ENCODE data around the gene C19orf25.
"Not testable (repeated sequence)": the region's sequence is repeated elsewhere in the genome, so short reads cannot be mapped to it uniquely, and the experiment has no call there.

Gene C19orf25

DNA sequence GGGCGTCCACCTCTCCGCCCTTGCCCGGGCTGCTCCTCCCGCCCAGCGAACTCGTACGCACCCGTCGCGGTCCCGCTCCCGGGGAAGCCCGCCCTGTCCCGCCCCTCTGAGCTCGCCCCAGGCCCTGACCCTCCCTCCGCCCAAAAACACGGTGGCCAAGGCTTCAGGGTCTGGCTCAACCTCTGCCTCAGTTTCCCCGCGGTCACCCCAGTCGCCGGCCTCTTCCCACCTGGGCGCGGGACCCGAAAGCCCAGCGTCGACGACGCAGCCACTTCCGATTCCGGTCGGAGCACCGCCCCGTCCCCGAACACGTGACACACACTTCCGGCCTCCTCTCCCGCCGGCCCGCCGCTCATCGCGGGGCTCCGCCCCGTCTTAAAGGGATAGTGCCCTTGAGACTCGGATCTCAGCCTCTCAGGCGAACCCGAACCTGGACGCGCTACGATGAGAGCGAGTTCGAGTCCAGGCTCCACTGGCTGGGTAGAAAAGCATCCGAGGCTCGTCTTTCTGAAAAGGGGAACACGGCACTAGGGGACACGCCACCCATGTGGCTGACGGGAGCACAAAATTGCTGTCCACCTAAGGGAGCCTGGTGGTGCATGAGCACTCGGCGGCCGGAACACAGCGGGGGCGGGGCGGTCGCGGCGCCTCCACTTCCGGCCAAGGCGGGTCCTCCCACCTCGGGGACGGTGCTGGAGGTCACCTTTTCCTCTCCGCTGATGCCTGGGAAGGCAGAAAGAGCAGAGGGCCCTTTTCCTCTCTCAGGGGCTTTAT, at the start of gene C19orf25:
Gene C19orf25 (minus strand): TSS at position 282 of the 774 bp plus-strand sequence. CDS start 312 bp downstream, outside the sequence.
- peak; percentile 67 for DNase-seq

DNA sequence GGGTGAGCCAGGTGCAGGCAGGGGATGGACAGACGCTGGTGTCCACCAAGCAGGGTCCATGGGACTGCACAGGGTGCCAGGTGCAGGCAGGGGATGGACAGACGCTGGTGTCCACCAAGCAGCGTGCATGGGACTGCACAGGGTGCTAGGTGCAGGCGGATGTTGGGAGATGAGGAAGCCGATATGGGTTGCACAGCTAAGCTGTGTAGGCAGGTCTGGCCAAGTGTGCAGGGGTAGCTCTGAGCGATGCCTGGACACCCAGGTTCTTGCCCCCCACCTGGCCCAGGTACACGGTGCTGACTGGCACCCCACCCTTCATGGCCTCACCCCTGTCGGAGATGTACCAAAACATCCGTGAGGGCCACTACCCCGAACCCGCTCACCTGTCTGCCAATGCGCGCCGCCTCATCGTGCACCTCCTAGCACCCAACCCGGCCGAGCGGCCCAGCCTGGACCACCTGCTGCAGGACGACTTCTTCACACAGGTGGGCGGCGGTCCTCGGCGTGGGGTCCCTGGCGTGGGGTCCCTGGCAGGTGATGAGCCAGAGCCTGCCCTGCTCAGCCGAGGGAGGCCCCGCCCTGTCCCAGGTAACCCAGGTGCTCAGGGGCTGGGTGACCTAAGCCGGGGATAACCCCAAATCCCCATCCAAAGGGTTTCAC, 48.8 kb upstream of the C19orf25 start:
- no peak for DNase-seq

DNA sequence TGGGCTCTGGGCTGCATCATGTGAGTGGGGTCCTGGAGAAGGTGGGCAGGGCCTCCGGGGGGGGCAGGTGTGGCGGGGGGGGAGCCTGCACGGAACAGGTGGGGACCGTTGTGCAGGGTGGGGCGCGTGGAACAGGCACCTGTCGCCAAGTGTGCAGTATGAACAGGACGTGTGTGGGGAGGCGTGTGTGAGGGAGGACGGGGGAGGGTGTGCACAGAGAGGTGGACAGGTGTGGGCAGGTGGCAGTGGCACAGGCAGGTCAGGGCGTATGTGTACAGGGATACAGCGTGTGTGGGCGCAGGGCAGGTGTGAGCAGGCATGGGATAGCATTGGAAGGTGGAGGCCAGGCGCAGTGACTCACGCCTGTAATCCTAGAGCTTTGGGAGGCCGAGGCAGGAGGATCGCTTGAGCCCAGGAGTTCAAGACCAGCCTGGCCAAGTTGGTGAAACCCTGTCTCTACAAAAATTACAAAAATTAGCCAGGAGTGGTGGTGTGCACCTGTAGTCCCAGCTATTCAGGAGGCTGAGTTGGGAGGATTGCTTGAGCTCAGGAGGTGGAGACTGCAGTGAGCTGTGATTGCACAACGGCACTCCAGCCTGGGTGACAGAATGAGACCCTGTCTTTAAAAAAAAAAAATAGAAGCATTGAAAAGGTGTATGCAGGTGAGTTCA, 48.1 kb upstream of the C19orf25 start:
- no peak for DNase-seq

DNA sequence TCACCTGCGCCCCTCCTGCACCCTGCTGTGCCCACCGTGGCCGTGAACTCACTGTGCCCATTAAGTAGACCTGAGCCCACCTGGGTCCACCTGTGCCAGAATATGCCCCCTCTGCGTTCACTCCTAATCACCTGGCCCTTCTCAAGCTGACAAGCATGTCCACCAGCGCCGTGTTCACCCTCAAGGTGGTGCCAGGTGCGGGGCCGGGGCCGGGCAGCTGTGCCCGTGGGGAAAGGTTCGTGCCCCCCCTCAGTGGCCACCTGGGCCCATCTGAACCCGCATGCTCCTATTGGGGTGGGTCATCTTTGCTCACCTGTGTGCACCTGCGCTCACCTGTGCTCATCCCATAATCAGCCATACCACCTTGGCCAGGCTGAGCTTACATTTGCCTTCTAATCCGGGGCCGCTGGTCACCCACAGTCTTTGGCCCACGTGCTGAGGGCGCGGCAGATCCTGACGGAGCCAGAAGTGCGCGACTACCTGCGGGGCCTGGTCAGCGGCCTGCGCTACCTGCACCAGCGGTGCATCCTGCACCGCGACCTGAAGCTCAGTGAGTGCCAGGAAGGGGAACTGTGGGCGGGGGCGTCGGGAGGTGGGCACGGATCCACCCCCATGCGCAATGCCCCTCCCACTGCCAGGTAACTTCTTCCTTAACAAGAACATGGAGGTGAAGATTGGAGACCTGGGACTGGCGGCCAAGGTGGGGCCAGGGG, 47.2 kb upstream of the C19orf25 start:
- no peak for DNase-seq

DNA sequence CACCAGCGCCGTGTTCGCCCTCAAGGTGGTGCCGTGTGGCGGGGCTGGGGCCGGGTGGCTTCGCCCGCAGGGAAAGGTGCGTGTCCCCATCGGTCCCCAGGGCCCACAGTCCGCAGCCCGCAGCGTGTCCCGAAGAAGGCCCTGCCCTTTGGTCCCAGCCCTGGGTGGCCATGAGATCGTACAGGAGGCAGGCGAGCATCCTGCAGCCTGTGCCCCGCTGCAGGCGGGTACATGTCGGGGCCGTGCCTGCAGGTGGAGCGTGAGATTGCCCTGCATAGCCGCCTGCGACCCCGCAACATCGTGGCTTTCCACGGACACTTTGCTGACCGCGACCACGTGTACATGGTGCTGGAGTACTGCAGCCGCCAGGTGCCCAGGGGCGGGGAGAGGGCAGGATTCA, 46.3 kb upstream of the C19orf25 start:
- no peak for DNase-seq

DNA sequence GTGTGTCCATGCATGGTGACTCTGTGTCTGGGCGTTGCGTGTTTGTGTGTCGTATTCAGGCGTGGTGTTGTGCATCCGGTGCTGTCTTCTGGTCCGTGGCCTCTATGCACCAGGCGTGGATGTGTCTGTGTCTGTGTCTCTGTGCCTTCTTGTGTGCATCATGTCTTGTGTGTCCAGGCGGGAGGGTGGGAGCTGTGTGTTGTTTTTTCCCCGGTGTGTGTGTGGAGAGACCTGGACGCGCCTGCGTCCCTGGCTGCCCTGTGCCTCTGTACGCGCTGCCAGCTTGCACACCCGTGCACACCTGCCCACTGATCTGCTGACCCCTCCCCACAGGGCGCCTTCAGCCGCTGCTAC, 45.9 kb upstream of the C19orf25 start:
- DNase-seq = no peak

DNA sequence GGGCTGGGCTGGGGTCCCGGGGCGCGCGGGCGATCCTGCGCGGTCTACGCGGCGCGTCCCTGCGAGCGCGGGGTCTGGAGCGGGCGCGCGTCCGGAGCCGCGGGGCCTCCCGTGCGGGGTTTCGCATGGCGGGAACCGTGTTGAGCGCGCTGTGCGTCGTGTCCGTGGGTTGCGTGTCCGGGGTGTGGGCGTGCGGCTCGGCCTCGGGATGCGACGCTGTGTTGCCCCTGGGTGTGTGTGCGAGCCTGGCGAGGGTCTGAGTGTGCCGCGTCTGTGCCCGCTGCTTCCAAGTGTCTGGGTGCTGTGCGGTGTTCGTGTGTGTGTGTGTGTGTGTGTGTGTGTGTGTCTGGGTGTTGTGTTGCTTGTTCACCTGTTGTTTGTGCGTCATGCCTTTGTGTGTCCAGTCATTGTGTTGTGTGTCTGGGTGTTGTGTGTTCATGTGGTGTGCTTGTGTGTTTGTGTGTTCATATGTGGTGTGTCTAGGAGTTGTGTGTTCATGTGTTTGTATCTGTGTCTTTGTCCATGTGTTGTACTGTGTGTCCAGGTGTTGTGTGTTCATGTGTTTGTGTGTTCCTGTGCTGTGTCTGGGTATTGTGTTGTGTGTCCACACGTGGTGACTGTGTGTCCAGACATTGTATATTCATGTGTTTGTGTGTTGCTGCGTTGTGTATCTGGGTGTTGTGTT, 45.4 kb upstream of the C19orf25 start:
- DNase-seq = no peak

DNA sequence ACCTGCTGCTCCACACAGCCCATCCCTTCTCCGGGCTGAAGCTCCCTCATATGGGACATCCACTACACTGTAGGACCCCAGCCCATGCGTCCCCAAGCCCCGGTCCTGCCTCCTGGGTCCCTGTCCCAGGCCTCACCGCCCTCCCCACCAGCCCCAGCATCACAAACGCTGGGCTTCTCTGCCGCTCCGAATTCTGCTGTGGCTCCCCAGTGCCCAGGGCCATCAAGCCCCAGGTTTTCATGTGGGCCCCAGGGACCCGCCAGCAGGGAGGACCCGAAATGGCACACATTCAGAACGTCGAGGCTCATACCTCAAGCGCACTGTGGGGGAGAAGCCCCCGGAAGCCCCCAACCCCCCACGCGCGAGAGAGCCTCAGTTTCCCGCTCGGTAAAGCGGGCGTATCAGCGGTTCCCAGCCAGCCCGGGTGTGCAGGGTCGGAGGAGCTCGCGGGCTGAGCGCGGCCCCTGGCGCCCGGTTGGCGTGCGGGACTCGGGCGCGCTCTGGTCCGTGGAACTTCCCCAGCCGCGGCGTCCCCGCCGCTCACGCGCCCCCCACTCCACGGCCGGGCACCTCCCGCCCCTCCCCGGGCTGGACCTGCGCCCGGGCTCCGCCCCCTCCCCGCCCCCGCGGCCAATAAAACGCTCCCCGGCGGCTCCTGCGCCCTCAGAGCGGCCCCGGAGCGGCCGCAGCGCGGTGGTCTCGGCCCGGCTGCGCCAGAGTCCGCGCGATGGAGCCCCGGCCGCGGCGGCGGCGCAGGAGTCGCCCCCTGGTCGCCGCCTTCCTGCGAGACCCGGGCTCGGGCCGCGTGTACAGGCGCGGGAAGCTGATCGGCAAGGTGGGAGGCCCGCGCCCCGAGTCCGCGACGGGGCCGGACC, 44.6 kb upstream of the C19orf25 start, which contains the start of gene PLK5:
Gene PLK5 (plus strand): TSS at position 666 of the 875 bp plus-strand sequence. CDS start 2,920 bp downstream, outside the sequence.
- no peak for DNase-seq

DNA sequence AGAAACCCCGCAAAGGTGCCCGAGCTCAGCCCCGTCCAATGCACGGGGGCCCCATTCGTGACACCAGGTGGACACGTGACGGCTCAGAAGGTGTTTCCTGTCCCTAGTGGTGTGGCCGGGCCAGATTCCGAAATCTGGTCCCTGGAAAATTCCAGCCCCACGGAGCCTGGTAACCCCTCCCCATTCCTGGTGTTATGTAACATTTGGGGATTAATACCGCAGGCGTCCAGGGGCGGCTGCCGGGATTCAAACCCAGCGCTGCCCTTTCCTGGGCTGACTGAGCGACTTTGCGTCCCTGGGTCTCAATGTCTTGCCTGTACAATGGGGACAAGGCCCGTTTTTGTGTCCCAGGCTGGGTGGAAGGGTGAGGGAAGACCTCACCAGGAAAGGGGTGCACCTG, 43.8 kb upstream of the C19orf25 start:
- DNase-seq = no peak

DNA sequence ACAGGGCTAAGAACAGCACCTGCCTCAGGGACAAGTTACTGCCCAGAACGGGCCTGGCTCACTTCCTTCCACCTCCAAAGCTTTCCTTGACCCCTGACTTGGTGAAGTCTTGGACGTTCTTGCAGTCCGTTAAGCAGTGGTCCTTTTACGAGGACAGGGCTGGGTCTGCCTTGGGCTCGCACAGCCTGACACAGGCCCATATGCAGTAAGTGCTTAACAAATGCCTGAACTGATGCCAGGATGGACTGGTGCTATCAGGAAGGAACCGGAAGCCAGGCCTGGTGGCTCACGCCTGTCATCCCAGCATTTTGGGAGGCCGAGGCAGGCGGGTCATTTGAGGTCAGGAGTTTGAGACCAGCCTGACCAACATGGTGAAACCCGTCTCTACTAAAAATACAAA, 43.0 kb upstream of the C19orf25 start:
- no peak for DNase-seq

DNA sequence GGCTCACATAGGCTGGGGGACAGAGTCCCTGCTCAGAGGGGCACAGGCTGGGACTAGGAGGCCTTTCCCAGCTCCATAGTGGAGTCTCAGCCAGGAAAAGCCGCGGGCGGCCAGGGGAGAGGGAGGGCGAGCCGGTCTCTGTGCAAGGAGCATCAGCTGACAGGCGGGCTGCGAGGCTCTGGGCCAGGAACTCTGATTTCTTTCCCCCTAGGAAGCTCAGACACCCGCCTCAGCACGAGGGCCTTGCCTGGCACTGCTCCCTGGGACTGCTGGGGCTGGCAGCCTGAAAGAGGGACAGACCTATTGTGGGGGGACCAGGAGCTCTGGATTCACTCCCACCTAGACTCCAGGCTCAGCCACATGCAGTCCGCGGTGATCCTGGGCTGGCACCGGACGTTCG, 42.6 kb upstream of the C19orf25 start:
- DNase-seq = no peak

DNA sequence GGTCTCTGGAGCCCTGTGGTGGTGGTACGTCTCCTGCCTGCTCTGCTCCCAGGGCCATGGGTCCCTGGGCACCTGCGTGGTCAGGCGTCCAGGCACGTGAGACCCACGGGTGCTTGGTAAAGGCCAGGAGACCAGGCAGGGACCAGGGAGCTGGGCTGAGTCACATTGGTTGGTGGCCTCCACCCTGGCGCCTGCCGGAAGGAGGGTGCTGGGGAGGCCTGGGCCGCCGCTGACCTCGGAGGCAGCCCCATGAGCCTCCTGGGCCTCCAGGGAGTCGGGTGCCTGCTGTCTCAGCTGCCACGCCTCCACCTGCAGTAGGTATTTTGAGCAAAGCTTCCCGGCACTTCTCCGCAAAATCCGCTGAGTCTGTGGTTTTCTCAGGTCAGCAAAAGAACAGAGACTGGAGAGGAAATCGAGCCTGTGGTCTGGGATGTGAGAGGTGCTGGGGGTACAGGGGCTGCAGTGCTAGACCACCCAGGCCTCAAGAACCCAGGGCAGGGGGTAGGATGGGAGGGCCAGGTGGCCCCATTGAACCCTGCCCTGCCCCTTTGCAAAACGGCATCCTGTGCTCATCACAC, 41.3 kb upstream of the C19orf25 start:
- DNase-seq = no peak

DNA sequence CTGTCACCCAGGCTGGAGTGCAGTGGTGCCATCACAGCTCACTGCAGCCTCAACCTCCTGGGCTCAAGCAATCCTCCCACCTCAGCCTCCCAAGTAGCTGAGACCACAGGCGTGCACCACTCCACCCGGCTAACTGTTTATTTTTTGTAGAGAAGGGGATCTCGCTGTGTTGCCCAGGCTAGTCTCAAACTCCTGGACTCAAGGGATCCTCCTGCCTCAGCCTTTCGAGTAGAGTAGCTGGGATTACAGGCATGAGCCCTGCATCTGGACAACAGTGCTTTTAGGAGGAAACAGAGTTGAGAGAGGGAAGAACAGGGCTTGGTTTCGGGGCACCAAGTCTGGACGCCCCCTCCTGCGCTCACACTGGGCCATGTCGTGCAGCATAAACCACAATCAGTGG, 40.8 kb upstream of the C19orf25 start:
- not testable (repeated sequence) for DNase-seq

DNA sequence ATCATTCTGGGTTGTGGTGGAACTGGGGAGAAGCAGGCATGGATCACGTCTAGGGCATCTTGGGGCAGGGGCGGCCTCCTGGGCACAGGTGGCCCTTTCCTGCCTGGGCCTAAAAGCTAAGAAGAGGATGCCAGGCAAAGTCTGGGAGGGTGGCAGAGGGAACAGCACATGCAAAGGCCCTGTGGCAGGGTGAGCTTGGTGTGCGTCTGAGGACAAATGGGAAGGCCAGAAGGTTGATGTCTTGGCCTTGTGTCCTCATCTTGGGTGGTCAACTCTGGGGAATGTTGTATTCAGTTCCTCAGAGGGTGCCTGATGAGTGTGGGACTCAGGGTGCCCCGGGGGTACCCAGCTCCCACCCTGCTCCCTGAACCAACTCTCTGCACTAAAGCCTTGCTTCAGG, 39.5 kb upstream of the C19orf25 start:
- DNase-seq = no peak

DNA sequence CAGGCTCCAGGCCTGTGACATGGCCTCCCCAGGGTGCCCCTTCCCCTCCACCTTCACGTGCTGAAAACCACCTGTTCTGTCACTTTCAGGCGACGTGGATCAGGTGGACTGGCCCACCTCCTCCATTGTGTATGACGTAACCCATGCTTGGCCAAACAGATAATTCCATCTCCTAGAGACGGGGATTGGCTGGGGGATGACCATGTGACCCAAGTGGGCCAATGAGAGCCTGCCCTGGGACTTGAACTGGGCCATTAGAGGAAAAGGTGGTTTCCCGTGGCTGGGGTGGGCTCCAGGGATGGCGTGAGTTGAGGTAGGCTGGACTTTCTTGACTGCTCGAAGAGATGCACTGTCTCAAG, 37.4 kb upstream of the C19orf25 start:
- DNase-seq = no peak

DNA sequence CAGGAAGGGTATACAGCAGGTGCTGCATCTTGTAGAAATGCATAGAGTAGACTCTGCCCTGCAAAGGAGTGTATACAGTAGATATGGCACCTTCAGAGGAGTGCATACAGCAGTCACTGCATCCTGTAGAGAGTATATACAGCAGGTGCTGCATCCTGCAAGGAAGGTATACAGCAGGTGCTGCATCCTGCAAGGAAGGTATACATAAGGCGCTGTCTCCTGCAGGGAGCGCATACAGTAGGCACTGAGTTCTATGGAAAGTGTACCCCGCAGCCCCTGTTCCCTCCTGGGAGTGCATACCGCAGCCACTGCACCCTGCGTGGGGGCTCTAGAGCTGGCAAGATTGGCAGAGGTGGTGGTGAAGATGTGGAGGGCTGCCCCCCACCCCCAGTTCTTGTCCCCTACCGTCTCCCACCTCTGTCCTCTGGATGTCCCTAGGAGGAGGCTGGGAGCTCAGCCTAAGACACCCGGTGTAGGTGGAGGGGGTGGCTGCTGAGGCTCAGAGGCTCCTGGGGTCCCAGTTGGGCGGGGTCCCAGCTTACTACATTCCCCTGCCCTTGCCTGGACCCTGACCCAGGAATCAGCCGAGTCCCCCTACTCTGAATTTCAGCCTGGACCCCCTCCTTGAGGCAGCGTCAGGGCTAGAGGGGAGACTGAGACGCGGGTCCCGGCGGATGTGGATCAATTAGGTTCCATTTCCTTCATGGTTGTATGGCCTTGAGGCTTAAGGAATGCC, 36.1 kb upstream of the C19orf25 start:
- no peak for DNase-seq

DNA sequence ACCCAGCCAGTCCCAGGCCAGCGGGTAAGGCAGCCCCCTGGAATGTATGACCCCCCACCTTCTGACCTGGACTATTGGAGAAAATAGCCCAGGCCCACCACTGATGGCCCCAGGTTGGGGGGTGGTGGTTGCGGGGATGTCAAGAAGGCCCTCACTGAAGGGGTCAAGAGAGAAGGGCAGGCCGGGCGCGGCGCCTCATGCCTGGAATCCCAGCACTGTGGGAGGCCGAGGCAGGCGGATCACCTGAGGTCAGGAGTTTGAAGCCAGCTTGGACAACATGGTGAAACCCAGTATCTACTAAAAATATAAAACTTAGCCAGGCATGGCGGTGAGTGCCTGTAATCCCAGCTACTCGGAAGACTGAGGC, 35.3 kb upstream of the C19orf25 start:
- no peak for DNase-seq

DNA sequence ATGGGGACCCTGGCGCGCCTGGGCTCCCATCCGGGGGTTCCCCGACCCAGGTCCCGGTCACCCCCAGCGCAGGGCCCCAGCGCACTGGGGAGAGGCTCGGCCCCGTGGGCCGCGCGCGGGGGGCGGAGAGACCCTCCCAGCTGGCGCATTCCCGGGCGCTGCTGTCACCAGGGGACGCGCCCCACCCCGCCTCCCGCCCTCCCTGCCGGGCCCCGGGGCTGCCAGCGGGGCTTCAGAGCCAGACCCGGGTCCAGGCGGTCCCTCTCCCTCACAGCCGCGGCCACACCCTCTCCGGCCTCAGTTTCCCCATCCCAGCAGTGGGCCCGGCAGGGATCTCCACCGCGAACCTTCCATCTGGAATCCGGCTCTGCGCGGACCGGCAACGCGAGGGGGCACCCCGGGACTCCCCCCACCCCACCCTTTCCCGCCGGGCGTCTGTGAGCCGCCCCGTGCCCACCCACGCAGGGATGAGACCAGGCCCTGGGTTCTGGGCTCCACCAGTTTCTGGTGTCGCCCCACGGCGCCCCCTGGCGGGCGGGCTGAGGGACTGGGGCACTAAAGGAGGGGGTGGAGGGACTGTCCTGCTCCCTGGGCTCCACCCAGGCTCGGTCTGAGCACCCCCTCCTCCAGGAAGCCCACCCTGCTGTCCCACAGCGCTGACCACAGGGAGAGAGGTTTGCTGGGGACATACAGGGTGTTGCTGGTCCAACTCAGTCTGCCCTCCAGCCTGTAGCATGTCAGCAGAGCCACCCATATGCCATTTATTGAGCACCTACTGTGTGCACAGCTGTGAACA, 34.7 kb upstream of the C19orf25 start:
- DNase-seq = no peak

DNA sequence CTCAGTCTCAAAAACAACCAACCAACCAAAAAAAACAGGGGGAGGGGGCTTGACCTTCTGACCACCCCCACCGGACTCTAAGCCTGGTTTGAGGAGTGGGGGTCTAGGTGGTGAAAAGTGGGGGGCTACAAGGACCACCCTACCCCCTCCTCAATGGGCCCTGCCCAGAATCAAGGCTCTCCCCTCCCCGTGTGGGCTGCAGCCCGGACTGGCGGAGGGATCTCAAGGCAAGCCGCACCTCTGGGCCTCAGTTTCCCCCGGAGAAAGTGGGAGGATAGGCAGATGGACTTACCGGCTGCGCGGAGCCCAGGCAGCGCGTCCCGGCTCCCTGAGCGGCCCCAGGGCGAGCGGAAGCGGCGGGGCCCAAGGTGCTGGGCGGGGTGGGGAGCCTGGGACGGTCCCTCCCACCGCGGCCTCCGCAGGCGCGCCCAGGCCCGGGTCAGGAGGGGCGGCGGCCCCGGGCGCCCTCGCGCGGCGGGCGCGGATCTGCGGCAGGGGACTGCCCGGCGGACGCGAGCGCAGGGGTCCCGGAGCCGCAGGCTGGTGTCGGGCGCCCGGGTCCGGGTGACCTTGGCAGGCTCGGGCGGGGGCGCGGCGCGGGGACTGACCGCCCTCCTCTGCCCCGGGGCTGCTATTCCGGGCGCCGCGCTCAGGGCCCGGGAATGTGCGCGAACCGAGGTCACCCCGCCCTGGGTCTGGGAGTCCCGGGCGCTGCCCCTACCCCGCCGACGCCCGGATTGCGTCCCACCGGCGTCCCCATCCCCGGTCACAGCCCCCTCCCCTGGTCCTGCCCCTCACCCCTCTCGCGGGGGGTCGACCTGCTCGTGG, 33.9 kb upstream of the C19orf25 start, which contains the start of gene ADAMTSL5:
Gene ADAMTSL5 (minus strand): TSS at position 349 of the 828 bp plus-strand sequence. CDS start 2,076 bp downstream, outside the sequence.
- DNase-seq = no peak
